22Rv1 (cell line): ENCODE measurements around the gene SERPINB1.

Experiments used
- H3K27ac ChIP-seq: fragments of 450-650 bp; 2 replicates; pipeline ENCODE4 v1.5.1; 2017
- ZFX ChIP-seq: fragments of 450-650 bp; IDR thresholded peaks from 2 replicates; pipeline ENCODE4 v1.6.1; 2017; ENCODE audit warnings: antibody characterized with exemption, borderline replicate concordance
- TF ChIP-seq, protein P1 (sequence below): fragments of 450-650 bp; IDR thresholded peaks from 2 replicates; pipeline ENCODE4 v1.5.1; 2017; ENCODE audit warnings: mild to moderate bottlenecking

Gene SERPINB1

DNA sequence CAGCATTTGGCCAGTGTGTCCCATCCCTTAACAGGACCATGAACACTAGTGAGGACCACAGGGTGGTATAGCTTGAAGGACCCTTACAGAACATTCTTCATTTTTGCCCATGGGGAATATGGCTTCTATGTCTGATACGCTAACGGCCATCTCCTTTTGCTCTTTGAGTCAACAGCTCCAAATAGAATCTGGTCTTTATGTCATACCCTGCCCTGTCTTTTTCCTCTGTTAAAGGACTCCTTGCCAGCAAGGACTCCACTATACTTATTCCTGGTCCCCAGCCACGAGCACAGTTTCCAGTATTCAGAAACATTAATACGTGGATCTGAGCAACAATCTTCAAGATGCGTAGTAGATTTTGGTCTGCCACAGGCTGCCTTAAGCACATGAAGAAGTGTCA lies 22.5 kb downstream of the SERPINB1 start:
- H3K27ac ChIP-seq = no peak overlapping the region
- no peak for TF ChIP-seq ZFX
- TF ChIP-seq, protein P1, sequence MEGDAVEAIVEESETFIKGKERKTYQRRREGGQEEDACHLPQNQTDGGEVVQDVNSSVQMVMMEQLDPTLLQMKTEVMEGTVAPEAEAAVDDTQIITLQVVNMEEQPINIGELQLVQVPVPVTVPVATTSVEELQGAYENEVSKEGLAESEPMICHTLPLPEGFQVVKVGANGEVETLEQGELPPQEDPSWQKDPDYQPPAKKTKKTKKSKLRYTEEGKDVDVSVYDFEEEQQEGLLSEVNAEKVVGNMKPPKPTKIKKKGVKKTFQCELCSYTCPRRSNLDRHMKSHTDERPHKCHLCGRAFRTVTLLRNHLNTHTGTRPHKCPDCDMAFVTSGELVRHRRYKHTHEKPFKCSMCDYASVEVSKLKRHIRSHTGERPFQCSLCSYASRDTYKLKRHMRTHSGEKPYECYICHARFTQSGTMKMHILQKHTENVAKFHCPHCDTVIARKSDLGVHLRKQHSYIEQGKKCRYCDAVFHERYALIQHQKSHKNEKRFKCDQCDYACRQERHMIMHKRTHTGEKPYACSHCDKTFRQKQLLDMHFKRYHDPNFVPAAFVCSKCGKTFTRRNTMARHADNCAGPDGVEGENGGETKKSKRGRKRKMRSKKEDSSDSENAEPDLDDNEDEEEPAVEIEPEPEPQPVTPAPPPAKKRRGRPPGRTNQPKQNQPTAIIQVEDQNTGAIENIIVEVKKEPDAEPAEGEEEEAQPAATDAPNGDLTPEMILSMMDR = no peak

DNA sequence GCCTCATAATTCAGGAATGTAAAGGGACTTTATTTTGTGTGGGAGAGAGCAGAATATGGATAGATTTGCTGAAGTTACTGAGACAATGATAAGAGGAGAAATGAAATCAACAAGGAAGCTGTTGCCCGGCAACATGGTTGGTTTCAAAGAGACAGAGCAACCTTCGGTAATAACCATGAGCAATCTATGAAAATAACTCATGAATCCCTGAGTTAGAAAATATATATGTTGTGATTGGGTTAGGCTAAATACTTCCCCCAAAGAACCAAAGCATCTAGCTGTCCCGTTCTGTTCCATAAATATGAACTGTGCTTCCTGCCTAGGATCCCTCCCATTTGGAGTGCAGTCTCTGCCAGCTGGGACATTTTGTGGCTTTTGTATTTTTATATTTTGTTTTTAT lies 23.1 kb downstream of the SERPINB1 start:
- no peak for TF ChIP-seq ZFX
- TF ChIP-seq, protein P1 = no peak
- no peak overlapping the region for H3K27ac ChIP-seq

DNA sequence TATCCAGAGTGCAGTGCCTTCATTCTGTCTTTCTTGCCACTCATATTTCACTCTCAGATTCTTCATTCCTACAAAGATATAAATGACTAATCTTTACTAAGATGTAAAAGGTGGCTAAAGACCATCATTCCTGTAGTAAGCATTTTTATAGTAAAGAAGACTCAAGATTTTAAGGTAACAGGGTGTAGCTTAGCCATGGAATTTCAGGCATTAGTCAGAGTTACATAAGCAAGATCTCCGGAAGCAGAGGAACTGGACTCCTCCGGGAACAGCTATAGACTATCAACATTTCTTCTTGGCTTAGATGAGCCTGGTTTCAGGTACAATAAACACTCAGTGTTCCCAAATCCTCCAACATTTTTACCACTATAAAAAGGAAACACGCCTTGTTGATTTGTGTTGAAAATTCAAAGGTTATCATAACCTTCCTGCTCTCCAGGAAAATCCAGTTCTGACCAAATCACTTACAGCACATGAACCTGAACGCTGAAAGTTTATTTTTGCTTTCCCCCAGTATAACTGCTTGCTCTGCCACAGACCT lies 23.7 kb downstream of the SERPINB1 start:
- no peak overlapping the region for H3K27ac ChIP-seq

DNA sequence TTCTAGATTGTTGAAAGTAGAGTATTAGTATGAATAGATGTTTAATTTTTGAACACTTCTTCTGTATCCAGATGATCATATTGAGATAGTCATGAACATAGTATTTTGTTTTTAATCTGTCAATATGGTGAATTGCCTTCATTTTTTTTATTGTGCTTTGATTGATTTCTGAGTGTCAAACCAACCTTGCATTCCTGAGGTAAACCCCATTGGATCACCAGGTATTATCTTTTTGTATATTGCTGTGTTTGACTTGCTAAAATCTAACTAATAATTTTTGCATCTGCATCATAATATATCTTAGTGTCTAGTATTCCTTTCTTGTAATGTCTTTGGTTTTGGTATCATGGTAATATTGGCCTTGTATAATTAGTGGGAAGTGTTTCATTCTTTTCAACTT lies 25.5 kb downstream of the SERPINB1 start:
- no peak for TF ChIP-seq ZFX
- TF ChIP-seq, protein P1 = no peak
- H3K27ac ChIP-seq = no peak overlapping the region

More for the DNA sequence above, 23.7 kb downstream of the SERPINB1 start:
- no peak for TF ChIP-seq ZFX
- TF ChIP-seq, protein P1 = no peak

DNA sequence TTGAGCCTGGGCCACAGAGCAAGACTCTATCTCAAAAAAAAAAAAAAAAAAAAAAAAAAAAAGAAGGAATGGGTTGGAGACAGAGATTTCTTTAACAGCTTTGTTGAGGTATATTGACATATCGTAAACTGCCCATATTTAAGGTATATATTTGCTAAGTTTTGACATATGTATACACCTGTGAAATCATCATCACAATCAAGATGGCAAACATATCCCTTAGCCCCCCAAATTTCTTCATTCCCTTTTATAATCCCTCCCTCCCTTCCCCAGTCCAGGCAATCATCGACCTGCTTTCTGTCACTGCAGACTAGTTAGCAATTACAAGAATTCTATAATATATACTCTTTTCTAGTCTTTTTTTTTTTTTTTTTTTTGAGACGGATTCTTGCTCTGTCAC lies 29.0 kb downstream of the SERPINB1 start:
- TF ChIP-seq ZFX = no peak
- H3K27ac ChIP-seq = no peak overlapping the region

DNA sequence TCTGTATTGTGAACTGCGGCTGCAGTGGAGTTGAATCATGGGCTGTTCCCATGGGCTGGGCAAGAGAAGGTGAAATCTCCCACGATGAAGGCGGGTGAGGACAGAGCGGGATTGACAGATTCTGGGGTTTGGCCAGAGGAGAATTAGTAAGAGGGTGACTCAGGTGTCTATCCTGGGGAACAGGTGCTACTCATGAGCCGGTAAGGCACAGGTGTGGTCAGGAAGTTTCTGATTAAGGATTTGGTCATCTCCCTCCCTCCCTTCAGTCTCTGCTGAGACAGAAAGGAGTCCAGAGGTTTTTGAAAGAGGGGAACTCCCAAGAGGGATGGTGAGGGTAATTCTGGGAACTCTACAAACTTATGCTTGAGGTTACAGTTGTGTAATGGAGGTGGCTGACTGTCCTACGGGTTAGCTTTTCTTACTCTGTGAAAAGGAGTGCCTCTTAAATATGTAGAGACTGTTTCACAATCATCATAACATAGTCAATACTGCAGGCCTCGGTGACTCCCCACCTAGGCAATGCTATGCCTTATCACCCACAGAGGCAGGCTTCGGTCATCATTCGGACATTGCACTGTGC lies 31.5 kb downstream of the SERPINB1 start:
- TF ChIP-seq ZFX = no peak
- TF ChIP-seq, protein P1 = no peak
- H3K27ac ChIP-seq = no peak overlapping the region

DNA sequence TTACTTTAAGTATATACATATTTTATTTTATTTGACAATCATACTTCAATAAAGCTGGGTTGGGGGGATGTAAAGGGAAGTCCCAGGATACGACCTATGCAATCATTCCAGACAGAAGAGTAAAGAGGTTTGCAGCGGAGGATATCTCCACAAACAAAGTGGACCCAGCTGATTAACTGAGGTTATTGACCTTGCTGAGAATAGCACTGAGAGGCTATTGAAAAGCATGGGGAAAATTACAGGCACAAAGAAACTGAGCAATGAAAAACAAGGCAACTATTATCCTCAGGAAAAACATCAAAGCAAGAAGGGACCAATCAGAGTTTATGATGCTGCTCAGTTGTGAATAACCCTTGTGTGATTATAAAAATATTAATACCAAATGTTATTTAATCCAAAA lies 32.6 kb downstream of the SERPINB1 start:
- no peak overlapping the region for H3K27ac ChIP-seq
- no peak for TF ChIP-seq ZFX
- TF ChIP-seq, protein P1 = no peak
